PC-9 (cell line): ENCODE measurements around the gene CDK6.

ENCODE experiments used
- EZH2 ChIP-seq: fragments of 200-600 bp; sonication (generic); IDR thresholded peaks from 2 replicates; pipeline ENCODE4 v1.8.0; 2017; ENCODE audit warnings: antibody characterized with exemption, low read depth
- TF ChIP-seq, protein P1 (sequence below): fragments of 200-600 bp; sonication (generic); conservative IDR thresholded peaks from 2 replicates; pipeline ENCODE4 v1.6.1; 2017; ENCODE audit warnings: mixed run types, antibody characterized with exemption, mild to moderate bottlenecking, moderate library complexity

DNA sequence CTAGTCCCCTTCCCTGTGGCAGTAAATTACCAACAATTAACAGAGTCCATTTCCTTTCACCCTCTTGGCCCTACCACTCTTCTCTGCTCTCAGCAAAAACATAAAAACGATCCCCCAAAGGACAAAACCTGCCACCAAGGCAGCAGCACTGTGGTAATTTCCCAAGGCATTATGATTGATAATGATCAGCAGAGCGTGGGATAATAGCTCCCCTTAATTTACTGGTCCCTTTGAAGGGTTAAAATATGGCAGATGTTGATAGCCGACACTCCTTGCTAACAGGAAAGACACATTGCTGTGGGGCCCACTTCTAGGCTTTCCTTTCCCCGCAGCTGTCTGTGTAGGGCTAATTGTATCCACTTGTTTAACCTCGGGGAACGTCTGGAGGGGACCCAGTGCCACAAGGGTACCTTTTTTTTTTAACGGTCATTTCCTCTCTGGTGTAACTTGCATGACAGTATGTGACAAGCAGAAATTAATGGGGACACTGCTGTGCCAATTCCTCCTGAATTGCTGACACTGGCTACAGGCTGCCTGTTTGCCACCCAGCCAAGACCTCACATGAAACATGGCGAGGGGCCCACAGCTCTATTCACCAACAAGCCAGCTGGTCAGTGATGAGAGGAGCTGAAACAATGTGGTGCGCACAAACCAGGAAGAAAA is 81.3 kb downstream of the CDK6 start:
- no peak for TF ChIP-seq EZH2
- TF ChIP-seq, protein P1, sequence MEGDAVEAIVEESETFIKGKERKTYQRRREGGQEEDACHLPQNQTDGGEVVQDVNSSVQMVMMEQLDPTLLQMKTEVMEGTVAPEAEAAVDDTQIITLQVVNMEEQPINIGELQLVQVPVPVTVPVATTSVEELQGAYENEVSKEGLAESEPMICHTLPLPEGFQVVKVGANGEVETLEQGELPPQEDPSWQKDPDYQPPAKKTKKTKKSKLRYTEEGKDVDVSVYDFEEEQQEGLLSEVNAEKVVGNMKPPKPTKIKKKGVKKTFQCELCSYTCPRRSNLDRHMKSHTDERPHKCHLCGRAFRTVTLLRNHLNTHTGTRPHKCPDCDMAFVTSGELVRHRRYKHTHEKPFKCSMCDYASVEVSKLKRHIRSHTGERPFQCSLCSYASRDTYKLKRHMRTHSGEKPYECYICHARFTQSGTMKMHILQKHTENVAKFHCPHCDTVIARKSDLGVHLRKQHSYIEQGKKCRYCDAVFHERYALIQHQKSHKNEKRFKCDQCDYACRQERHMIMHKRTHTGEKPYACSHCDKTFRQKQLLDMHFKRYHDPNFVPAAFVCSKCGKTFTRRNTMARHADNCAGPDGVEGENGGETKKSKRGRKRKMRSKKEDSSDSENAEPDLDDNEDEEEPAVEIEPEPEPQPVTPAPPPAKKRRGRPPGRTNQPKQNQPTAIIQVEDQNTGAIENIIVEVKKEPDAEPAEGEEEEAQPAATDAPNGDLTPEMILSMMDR = no peak
